HepG2 (cell line): ENCODE results near the gene SMAP2. TPM values are rescaled to one million over a fixed set of nuclear protein-coding genes. Genes with fewer than 3 reads are reported as not detected.
A peak's percentile ranks its signal among the peaks of the same experiment; 100 is the strongest.

Source experiments
- ARID5B ChIP-seq: IDR thresholded peaks from 2 replicates; pipeline ENCODE4 v1.4.0; 2020; ENCODE audit warnings: mild to moderate bottlenecking, missing genetic modification reagents
- BCLAF1 ChIP-seq: fragments of 450-650 bp; IDR thresholded peaks from 2 replicates; pipeline ENCODE4 v1.6.1; 2017; ENCODE audit warnings: mild to moderate bottlenecking
- DPF2 ChIP-seq: sonication (generic); formaldehyde crosslinking; IDR thresholded peaks from 2 replicates; pipeline ENCODE4 v1.4.0; 2020; ENCODE audit warnings: mild to moderate bottlenecking, low read depth, missing genetic modification reagents, borderline replicate concordance
- ELF3 ChIP-seq: IDR thresholded peaks from 2 replicates; pipeline ENCODE4 v1.6.1; 2016; ENCODE audit warnings: missing genetic modification reagents, missing compliant biosample characterization
- ISX ChIP-seq: sonication (generic); formaldehyde crosslinking; conservative IDR thresholded peaks from 2 replicates; pipeline ENCODE4 v1.5.0; 2020; ENCODE audit warnings: missing genetic modification reagents
- POLR2AphosphoS5 ChIP-seq: IDR thresholded peaks from 2 replicates; pipeline ENCODE4 v1.6.1; 2012; ENCODE audit warnings: low read depth, low read length
- RFXANK ChIP-seq: IDR thresholded peaks from 2 replicates; pipeline ENCODE4 v1.6.1; 2016
- ZBTB8A ChIP-seq: sonication (generic); formaldehyde crosslinking; IDR thresholded peaks from 2 replicates; pipeline ENCODE4 v1.4.0; 2020; ENCODE audit warnings: mild to moderate bottlenecking, low read depth, missing genetic modification reagents, borderline replicate concordance
- ZMAT3 ChIP-seq: sonication (generic); formaldehyde crosslinking; conservative IDR thresholded peaks from 2 replicates; pipeline ENCODE4 v1.7.0; 2021; ENCODE audit warnings: missing genetic modification reagents
- ZNF281 ChIP-seq: sonication (generic); formaldehyde crosslinking; IDR thresholded peaks from 2 replicates; pipeline ENCODE4 v1.4.0; 2020; ENCODE audit warnings: missing genetic modification reagents, borderline replicate concordance
- ZNF383 ChIP-seq: sonication (generic); formaldehyde crosslinking; IDR thresholded peaks from 2 replicates; pipeline ENCODE4 v1.4.0; 2020; ENCODE audit warnings: missing genetic modification reagents, mild to moderate bottlenecking, borderline replicate concordance
- ZNF431 ChIP-seq: sonication (generic); formaldehyde crosslinking; IDR thresholded peaks from 2 replicates; pipeline ENCODE4 v1.9.0; 2022; ENCODE audit warnings: missing genetic modification reagents, low read depth, mild to moderate bottlenecking, borderline replicate concordance
- ZNF547 ChIP-seq: sonication (generic); formaldehyde crosslinking; IDR thresholded peaks from 2 replicates; pipeline ENCODE4 v1.5.1; 2020; ENCODE audit warnings: mild to moderate bottlenecking, missing genetic modification reagents
- ZNF629 ChIP-seq: sonication (generic); formaldehyde crosslinking; conservative IDR thresholded peaks from 2 replicates; pipeline ENCODE4 v1.5.0; 2020; ENCODE audit warnings: missing genetic modification reagents
- ZNF644 ChIP-seq: IDR thresholded peaks from 2 replicates; pipeline ENCODE4 v1.6.1; 2016; ENCODE audit warnings: low read depth
- ZNF710 ChIP-seq: sonication (generic); formaldehyde crosslinking; IDR thresholded peaks from 2 replicates; pipeline ENCODE4 v1.5.0; 2020; ENCODE audit warnings: mild to moderate bottlenecking, missing genetic modification reagents, borderline replicate concordance
- polyA plus RNA-seq, 8 experiments: library from polyadenylated mRNA; depleted of rRNA in 3 of 8; stranded (reverse) in 7 of 8; unstranded in 1 of 8; fragments of >200 nt; fragmentation: Illumina TruSeq in 4 of 8; extraction: Trizol in 4 of 8; gene quantifications; 2 replicates each; pipeline versions ENCODE4 v1.2.1 to v1.2.3, GENCODE V29; 2011 to 2016; ENCODE audit warnings: low read depth in 4 of 8, missing spikeins in 1 of 8, mixed read lengths in 1 of 8; ENCODE audit not compliant: insufficient read depth in 1 of 8
- total RNA-seq, 5 experiments: library from RNA; depleted of rRNA; stranded (reverse); fragments of >200 nt; fragmentation: Illumina TruSeq; extraction: Trizol; gene quantifications; 2 replicates each; pipeline ENCODE4 v1.2.3, GENCODE V29; 2016; ENCODE audit warnings: low read depth in 1 of 5

SMAP2 gene
- total and polyA plus RNA-seq, 2 of the 13 experiments (the other 11 are each of a cell fraction or from before 2014, with no cell fraction given): 19.0 to 22.3 TPM

GRCh38 chr1:40421431-40422384 is 48.2 kb downstream of the SMAP2 start (continued):
- TF ChIP-seq ZNF431 (CRISPR knock-in tag): peak; percentile 53; the same call in 1 of the 2 replicates
- no peak for TF ChIP-seq BCLAF1
- TF ChIP-seq ARID5B (CRISPR knock-in tag): peak; percentile 97
- TF ChIP-seq ISX: no peak
- peak; percentile 52; the same call in 1 of the 2 replicates for TF ChIP-seq ZNF383 (CRISPR knock-in tag)
- peak; percentile 75 for TF ChIP-seq ELF3 (CRISPR knock-in tag)
- 0 out of 2 replicates have a peak, but pooled peaks have one; percentile 32 for TF ChIP-seq RFXANK (CRISPR knock-in tag)
- 0 out of 2 replicates have a peak, but pooled peaks have one; percentile 50 for TF ChIP-seq ZMAT3
- TF ChIP-seq ZNF710 (CRISPR knock-in tag): peak; percentile 99
- peak; percentile 68; the same call in 1 of the 2 replicates for TF ChIP-seq ZNF547 (CRISPR knock-in tag)
- peak; percentile 45; the same call in 1 of the 2 replicates for TF ChIP-seq ZNF629 (CRISPR knock-in tag)
- peak; percentile 37; the same call in 1 of the 2 replicates for TF ChIP-seq ZNF281 (CRISPR knock-in tag)
- peak; percentile 81 for TF ChIP-seq DPF2 (CRISPR knock-in tag)
- TF ChIP-seq POLR2AphosphoS5: peak; percentile 51; the same call in 1 of the 2 replicates
- peak; percentile 95 for TF ChIP-seq ZNF644
- no peak for TF ChIP-seq ZBTB8A
